HEK293 (cell line): Measurements from ENCODE around the gene VKORC1.

Experiments used
- IKZF3 ChIP-seq: fragments of 450-650 bp; IDR thresholded peaks from 2 replicates; pipeline ENCODE4 v1.5.0; 2018; ENCODE audit warnings: missing biosample characterization, mild to moderate bottlenecking, missing genetic modification characterization, moderate library complexity
- KLF1 ChIP-seq: fragments of 450-650 bp; formaldehyde crosslinking; IDR thresholded peaks from 2 replicates; pipeline ENCODE4 v1.5.1; 2016; ENCODE audit warnings: missing biosample characterization, missing genetic modification characterization
- KLF7 ChIP-seq: fragments of 450-650 bp; formaldehyde crosslinking; IDR thresholded peaks from 2 replicates; pipeline ENCODE4 v1.5.1; 2016; ENCODE audit warnings: missing biosample characterization, missing genetic modification characterization, borderline replicate concordance
- SALL2 ChIP-seq: fragments of 450-650 bp; formaldehyde crosslinking; IDR thresholded peaks from 2 replicates; pipeline ENCODE4 v1.5.0; 2017; ENCODE audit warnings: missing biosample characterization, mild to moderate bottlenecking, missing genetic modification characterization, borderline replicate concordance
- SP7 ChIP-seq: fragments of 450-650 bp; formaldehyde crosslinking; IDR thresholded peaks from 2 replicates; pipeline ENCODE4 v1.5.1; 2016; ENCODE audit warnings: missing biosample characterization, missing genetic modification characterization
- WT1 ChIP-seq: fragments of 450-650 bp; formaldehyde crosslinking; IDR thresholded peaks from 2 replicates; pipeline ENCODE4 v1.5.1; 2016; ENCODE audit warnings: missing biosample characterization, missing genetic modification characterization
- ZNF133 ChIP-seq: fragments of 450-650 bp; formaldehyde crosslinking; IDR thresholded peaks from 2 replicates; pipeline ENCODE4 v1.5.1; 2016; ENCODE audit warnings: missing biosample characterization, missing genetic modification characterization
- ZNF2 ChIP-seq: fragments of 450-650 bp; formaldehyde crosslinking; IDR thresholded peaks from 2 replicates; pipeline ENCODE4 v1.5.1; 2016; ENCODE audit warnings: missing biosample characterization, missing genetic modification characterization
- ZNF239 ChIP-seq: fragments of 450-650 bp; formaldehyde crosslinking; IDR thresholded peaks from 2 replicates; pipeline ENCODE4 v1.5.1; 2016; ENCODE audit warnings: missing biosample characterization, missing genetic modification characterization
- ZNF324 ChIP-seq: fragments of 450-650 bp; formaldehyde crosslinking; IDR thresholded peaks from 2 replicates; pipeline ENCODE4 v1.5.1; 2016; ENCODE audit warnings: missing biosample characterization, missing genetic modification characterization
- ZNF366 ChIP-seq: fragments of 450-650 bp; formaldehyde crosslinking; conservative IDR thresholded peaks from 2 replicates; pipeline ENCODE4 v1.5.1; 2016; ENCODE audit warnings: missing biosample characterization, missing genetic modification characterization
- ZNF391 ChIP-seq: fragments of 450-650 bp; formaldehyde crosslinking; IDR thresholded peaks from 2 replicates; pipeline ENCODE4 v1.5.1; 2016; ENCODE audit warnings: low read depth, missing biosample characterization, missing genetic modification characterization, borderline replicate concordance
- ZNF423 ChIP-seq: fragments of 450-650 bp; formaldehyde crosslinking; IDR thresholded peaks from 2 replicates; pipeline ENCODE4 v1.5.1; 2016; ENCODE audit warnings: missing biosample characterization, missing genetic modification characterization
- ZNF473 ChIP-seq: fragments of 450-650 bp; formaldehyde crosslinking; IDR thresholded peaks from 2 replicates; pipeline ENCODE4 v1.5.1; 2017; ENCODE audit warnings: missing biosample characterization, missing genetic modification characterization
- ZNF560 ChIP-seq: fragments of 450-650 bp; formaldehyde crosslinking; IDR thresholded peaks from 2 replicates; pipeline ENCODE4 v1.5.1; 2017; ENCODE audit warnings: missing biosample characterization, missing genetic modification characterization, borderline replicate concordance
- ZNF600 ChIP-seq: fragments of 450-650 bp; formaldehyde crosslinking; IDR thresholded peaks from 2 replicates; pipeline ENCODE4 v1.5.1; 2016; ENCODE audit warnings: missing biosample characterization, missing genetic modification characterization
- ZNF654 ChIP-seq: fragments of 450-650 bp; formaldehyde crosslinking; IDR thresholded peaks from 2 replicates; pipeline ENCODE4 v1.5.1; 2016; ENCODE audit warnings: low read depth, missing biosample characterization, missing genetic modification characterization
- ZNF660 ChIP-seq: fragments of 450-650 bp; IDR thresholded peaks from 2 replicates; pipeline ENCODE4 v1.5.1; 2018; ENCODE audit warnings: missing biosample characterization, mild to moderate bottlenecking, missing genetic modification characterization
- ZNF747 ChIP-seq: fragments of 450-650 bp; formaldehyde crosslinking; IDR thresholded peaks from 2 replicates; pipeline ENCODE4 v1.5.1; 2016; ENCODE audit warnings: missing biosample characterization, missing genetic modification characterization
- ZSCAN16 ChIP-seq: fragments of 450-650 bp; formaldehyde crosslinking; IDR thresholded peaks from 2 replicates; pipeline ENCODE4 v1.5.1; 2016; ENCODE audit warnings: missing biosample characterization, missing genetic modification characterization
- TF ChIP-seq, protein P1 (sequence below): fragments of 450-650 bp; formaldehyde crosslinking; IDR thresholded peaks from 2 replicates; pipeline ENCODE4 v1.5.1; 2016; ENCODE audit warnings: missing biosample characterization, missing genetic modification characterization
- TF ChIP-seq, protein P2 (sequence below): fragments of 450-650 bp; formaldehyde crosslinking; IDR thresholded peaks from 2 replicates; pipeline ENCODE4 v1.5.1; 2017; ENCODE audit warnings: missing biosample characterization, missing genetic modification characterization
- TF ChIP-seq, protein P3 (sequence below): fragments of 450-650 bp; formaldehyde crosslinking; IDR thresholded peaks from 2 replicates; pipeline ENCODE4 v1.5.1; 2016; ENCODE audit warnings: missing biosample characterization, missing genetic modification characterization
- TF ChIP-seq, protein P4 (sequence below): fragments of 450-650 bp; formaldehyde crosslinking; IDR thresholded peaks from 2 replicates; pipeline ENCODE4 v1.5.1; 2017; ENCODE audit warnings: missing biosample characterization, missing genetic modification characterization
- TF ChIP-seq, protein P5 (sequence below): fragments of 450-650 bp; formaldehyde crosslinking; IDR thresholded peaks from 2 replicates; pipeline ENCODE4 v1.5.1; 2016; ENCODE audit warnings: missing biosample characterization, missing genetic modification characterization

VKORC1 gene

DNA sequence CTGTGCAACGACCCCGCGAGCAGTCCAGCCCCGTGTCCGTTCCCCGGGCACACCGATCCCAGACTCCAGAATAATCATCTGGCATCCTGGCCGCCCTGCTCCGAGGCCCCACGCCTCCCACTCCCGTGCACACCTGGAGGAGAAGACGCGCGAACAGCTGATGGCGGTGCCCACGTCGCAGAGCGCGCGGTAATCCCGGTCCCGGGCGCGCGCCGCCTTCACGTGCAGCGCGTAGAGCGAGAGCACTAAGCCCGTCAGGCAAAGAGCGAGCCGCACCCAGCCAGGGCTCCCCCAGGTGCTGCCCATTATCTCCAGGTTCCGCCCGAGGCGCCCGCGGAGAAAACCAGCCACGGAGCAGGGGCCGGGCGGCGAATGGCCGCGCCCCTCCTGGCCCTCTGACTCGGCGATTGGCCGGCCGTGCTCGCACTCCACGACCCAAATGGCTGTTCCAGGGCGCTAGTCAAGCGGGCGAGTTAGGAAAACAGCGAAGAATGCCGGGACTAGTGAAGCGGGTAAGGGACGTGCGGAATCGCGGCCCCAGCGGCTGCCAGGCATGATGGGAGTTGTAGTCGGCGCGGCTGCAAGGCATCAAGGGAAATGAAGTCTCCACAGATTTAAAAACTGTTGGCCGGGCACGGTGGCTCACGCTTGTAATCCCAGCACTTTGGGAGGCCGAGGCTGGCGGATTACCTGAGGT is at the start of gene VKORC1 (continued):
- TF ChIP-seq, protein P1, sequence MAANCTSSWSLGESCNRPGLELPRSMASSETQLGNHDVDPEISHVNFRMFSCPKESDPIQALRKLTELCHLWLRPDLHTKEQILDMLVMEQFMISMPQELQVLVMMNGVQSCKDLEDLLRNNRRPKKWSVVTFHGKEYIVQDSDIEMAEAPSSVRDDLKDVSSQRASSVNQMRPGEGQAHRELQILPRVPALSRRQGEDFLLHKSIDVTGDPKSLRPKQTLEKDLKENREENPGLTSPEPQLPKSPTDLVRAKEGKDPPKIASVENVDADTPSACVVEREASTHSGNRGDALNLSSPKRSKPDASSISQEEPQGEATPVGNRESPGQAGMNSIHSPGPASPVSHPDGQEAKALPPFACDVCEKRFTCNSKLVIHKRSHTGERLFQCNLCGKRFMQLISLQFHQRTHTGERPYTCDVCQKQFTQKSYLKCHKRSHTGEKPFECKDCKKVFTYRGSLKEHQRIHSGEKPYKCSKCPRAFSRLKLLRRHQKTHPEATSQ (tag by site-specific recombination), result no peak
- TF ChIP-seq IKZF3, result peak; percentile 99
- peak; percentile 76; the same call in 1 of the 2 replicates for TF ChIP-seq KLF7
- TF ChIP-seq ZNF654 (tag by site-specific recombination), result no peak; the same call in 1 of the 2 replicates
- peak; percentile 43; the same call in 1 of the 2 replicates for TF ChIP-seq ZNF324 (tag by site-specific recombination)
- peak; percentile 68; the same call in 1 of the 2 replicates for TF ChIP-seq SP7 (tag by site-specific recombination)
- TF ChIP-seq, protein P2, sequence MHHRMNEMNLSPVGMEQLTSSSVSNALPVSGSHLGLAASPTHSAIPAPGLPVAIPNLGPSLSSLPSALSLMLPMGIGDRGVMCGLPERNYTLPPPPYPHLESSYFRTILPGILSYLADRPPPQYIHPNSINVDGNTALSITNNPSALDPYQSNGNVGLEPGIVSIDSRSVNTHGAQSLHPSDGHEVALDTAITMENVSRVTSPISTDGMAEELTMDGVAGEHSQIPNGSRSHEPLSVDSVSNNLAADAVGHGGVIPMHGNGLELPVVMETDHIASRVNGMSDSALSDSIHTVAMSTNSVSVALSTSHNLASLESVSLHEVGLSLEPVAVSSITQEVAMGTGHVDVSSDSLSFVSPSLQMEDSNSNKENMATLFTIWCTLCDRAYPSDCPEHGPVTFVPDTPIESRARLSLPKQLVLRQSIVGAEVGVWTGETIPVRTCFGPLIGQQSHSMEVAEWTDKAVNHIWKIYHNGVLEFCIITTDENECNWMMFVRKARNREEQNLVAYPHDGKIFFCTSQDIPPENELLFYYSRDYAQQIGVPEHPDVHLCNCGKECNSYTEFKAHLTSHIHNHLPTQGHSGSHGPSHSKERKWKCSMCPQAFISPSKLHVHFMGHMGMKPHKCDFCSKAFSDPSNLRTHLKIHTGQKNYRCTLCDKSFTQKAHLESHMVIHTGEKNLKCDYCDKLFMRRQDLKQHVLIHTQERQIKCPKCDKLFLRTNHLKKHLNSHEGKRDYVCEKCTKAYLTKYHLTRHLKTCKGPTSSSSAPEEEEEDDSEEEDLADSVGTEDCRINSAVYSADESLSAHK, result no peak
- TF ChIP-seq ZNF239 (tag by site-specific recombination), result no peak
- TF ChIP-seq, protein P3, sequence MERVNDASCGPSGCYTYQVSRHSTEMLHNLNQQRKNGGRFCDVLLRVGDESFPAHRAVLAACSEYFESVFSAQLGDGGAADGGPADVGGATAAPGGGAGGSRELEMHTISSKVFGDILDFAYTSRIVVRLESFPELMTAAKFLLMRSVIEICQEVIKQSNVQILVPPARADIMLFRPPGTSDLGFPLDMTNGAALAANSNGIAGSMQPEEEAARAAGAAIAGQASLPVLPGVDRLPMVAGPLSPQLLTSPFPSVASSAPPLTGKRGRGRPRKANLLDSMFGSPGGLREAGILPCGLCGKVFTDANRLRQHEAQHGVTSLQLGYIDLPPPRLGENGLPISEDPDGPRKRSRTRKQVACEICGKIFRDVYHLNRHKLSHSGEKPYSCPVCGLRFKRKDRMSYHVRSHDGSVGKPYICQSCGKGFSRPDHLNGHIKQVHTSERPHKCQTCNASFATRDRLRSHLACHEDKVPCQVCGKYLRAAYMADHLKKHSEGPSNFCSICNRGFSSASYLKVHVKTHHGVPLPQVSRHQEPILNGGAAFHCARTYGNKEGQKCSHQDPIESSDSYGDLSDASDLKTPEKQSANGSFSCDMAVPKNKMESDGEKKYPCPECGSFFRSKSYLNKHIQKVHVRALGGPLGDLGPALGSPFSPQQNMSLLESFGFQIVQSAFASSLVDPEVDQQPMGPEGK, result peak; percentile 93; the same call in 1 of the 2 replicates
- TF ChIP-seq ZNF473 (tag by site-specific recombination), result no peak
- TF ChIP-seq ZNF560, result no peak
- no peak; the same call in 1 of the 2 replicates for TF ChIP-seq ZNF2 (tag by site-specific recombination)
- peak; percentile 24; the same call in 1 of the 2 replicates for TF ChIP-seq ZNF391
- TF ChIP-seq KLF1 (tag by site-specific recombination), result peak; percentile 84
- TF ChIP-seq, protein P4, sequence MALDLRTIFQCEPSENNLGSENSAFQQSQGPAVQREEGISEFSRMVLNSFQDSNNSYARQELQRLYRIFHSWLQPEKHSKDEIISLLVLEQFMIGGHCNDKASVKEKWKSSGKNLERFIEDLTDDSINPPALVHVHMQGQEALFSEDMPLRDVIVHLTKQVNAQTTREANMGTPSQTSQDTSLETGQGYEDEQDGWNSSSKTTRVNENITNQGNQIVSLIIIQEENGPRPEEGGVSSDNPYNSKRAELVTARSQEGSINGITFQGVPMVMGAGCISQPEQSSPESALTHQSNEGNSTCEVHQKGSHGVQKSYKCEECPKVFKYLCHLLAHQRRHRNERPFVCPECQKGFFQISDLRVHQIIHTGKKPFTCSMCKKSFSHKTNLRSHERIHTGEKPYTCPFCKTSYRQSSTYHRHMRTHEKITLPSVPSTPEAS, result 0 out of 2 replicates have a peak, but pooled peaks have one; percentile 9
- TF ChIP-seq ZNF423 (tag by site-specific recombination), result peak; percentile 89
- TF ChIP-seq, protein P5, sequence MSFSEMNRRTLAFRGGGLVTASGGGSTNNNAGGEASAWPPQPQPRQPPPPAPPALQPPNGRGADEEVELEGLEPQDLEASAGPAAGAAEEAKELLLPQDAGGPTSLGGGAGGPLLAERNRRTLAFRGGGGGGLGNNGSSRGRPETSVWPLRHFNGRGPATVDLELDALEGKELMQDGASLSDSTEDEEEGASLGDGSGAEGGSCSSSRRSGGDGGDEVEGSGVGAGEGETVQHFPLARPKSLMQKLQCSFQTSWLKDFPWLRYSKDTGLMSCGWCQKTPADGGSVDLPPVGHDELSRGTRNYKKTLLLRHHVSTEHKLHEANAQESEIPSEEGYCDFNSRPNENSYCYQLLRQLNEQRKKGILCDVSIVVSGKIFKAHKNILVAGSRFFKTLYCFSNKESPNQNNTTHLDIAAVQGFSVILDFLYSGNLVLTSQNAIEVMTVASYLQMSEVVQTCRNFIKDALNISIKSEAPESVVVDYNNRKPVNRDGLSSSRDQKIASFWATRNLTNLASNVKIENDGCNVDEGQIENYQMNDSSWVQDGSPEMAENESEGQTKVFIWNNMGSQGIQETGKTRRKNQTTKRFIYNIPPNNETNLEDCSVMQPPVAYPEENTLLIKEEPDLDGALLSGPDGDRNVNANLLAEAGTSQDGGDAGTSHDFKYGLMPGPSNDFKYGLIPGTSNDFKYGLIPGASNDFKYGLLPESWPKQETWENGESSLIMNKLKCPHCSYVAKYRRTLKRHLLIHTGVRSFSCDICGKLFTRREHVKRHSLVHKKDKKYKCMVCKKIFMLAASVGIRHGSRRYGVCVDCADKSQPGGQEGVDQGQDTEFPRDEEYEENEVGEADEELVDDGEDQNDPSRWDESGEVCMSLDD (tag by site-specific recombination), result 0 out of 2 replicates have a peak, but pooled peaks have one; percentile 41
- 0 out of 2 replicates have a peak, but pooled peaks have one; percentile 3 for TF ChIP-seq ZSCAN16 (tag by site-specific recombination)
- 0 out of 2 replicates have a peak, but pooled peaks have one; percentile 53 for TF ChIP-seq ZNF600 (tag by site-specific recombination)
- TF ChIP-seq ZNF133 (tag by site-specific recombination), result no peak
- TF ChIP-seq ZNF660 (tag by site-specific recombination), result 0 out of 2 replicates have a peak, but pooled peaks have one; percentile 45
- peak; percentile 39; the same call in 1 of the 2 replicates for TF ChIP-seq WT1 (tag by site-specific recombination)
- TF ChIP-seq ZNF366 (tag by site-specific recombination), result peak; percentile 38; the same call in 1 of the 2 replicates
- TF ChIP-seq ZNF747 (tag by site-specific recombination), result no peak
- TF ChIP-seq SALL2, result no peak
